Stimulated activated CD8-positive, alpha-beta memory T cell treated with anti-CD3 and anti-CD28 coated beads, Interleukin-2, amount 100 ng/mL, for 1 hour (primary cell): ENCODE data around the gene CTBP1.

Experiments used
- DNase-seq, 2 donors: peaks; one replicate each; pipeline ENCODE4 v3.0.0-alpha.2; 2020; ENCODE audit warnings: low read depth in 2 of 2

Gene CTBP1

DNA sequence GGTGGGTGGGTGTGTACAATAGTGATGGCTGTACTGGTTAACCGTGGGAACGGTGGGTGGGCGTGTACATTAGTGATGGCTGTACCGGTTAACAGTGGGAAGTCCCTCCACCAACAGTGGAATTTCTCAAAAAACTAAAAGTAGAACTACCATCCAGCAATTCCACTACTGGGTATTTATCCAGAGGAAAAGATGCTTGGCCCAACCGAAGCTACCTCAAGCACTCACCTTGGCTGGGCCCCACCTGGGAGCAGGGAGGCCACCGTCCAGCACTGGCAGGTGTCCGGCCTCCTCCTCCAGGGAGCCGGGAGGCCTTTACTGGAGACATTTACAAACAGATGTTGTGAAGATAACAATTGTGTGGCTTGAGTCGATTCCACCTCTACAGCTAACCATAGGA lies 34.8 kb upstream of the CTBP1 start:
- DNase-seq, result no peak

DNA sequence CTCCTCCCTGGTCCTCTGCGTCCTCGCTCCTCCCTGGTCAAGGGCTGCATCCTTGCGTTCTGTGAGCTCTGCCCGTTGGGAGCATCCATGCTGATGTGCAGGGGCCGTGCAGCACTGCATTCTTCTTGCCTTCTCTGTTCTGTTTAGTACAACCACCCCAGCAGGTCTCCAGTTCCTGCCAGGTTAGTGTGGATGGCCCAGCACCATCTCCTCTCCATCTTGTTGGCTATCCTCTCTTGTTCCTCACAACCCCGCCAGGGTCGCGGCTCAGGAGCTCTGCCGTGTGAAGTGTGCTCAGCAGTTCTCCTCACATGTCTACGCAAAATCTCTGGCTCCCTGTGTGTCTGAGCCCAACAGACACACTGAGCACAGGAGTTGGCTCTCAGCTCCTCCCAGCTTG lies 30.3 kb upstream of the CTBP1 start:
- no peak for DNase-seq

DNA sequence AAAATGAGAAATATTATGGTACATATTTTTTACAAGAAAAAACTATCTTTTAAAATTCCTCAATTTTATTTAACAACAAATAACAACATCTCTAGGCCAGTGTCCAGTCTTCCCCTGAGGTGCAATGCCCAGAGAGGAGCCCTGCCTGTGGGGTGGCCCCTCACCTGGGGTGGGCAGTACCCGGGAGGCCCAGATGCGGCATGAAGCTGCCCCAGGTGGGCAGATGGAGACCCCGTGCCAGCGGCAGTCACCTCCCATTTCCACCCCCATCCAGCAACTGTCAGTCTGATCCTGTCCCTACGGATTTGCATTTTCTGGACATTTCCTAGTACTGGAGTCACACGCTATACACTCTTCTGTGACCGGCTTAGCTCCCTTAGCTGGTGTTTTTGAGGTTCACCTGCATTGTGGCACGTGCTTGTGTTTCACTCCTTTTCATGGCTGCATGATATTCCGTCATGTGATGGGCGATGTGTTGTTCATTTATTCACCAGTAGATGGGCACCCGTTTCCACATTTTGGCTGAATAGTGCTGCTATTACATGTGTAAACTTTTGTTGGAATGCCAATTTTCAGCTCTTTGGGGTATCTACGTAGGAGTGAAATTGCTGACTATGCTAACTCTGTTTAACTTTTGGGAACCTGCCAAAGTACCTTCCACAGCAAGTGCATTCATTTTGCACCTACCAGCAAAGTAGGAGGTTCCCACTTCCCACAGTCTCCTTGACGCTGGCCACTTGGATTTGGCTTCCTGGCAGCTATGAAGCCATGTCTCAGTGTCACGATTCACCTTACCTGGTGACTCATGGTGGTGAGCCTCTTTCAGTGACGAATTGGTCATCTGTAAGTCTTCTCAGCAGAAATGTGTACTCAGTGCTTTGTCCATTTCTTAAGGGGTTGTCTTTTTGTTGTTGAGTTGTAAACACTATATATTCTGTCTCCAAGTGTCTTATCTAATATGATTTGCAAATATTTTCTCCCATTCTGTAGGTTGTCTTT lies 29.0 kb upstream of the CTBP1 start:
- no peak for DNase-seq

DNA sequence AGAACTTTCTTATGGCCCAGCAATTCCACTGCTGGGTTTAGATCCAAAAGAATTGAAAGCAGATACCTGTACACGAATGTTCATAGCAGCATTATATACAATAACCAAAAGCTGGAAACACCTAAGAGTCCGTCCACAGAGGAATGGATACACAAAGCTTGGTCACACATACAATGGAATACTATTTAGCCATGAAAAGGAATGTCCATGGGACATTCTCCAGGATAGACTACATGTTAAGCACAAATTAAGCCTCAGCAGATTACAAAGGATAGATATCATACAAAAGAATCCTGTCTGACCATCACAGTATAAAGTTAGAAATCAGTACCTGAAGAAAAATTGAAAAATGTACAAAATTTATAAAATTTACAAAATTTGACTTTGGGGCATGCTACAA lies 28.1 kb upstream of the CTBP1 start:
- DNase-seq, result no peak

DNA sequence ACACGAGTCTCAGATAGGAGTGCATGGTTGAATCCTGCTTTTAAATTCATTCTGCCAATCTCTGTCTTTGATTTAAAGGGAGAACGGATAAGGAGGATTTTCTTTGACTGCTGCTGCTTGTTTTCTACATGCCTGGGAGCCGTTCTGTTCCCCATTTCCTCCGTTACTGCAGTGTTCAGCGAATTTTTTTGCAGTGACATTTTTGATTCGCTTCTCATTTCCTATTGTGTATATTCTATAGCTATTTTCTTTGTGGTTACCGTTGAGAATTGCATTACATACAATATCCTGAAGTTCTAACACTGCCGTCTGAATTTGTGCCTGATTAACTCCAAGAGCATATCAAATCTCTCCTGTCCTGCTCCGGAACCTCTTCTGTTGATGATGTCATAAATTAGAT lies 25.9 kb upstream of the CTBP1 start:
- DNase-seq, result no peak

DNA sequence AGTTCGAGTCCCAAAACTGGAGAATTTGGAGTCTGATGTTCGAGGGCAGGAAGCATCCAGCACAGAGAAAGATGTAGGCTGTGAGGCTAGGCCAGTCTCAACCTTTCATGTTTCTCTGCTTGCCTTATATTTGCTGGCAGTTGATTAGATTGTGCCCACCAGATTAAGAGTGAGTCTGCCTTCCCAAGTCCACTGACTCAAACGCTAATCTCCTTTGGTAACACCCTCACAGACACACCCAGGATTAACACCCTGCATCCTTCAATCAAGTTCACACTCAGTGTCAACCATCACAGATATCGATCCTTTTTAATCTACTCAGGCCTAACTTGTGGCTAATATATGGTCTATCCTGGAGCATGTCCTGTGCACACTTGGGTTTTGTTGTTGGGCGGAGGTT lies 22.8 kb upstream of the CTBP1 start:
- no peak for DNase-seq

DNA sequence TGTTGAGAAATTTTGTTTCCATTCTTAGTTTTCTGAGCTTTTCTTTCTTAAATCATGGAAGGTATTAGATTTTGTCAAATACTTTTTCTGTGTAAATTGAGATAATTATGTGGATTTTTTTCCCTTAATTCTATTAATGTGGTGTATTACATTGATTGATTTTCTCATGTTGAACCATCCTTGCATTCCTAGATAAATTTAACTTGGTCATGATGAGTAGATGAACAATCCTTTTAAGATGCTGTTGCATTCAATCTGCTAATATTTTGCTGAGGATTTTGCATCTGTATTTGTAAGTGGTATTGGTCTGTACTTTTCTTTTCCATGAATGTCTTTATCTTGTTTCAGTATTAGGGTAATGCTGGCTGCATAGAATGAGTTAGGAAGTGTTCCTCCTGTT lies 20.3 kb upstream of the CTBP1 start:
- DNase-seq, result no peak

DNA sequence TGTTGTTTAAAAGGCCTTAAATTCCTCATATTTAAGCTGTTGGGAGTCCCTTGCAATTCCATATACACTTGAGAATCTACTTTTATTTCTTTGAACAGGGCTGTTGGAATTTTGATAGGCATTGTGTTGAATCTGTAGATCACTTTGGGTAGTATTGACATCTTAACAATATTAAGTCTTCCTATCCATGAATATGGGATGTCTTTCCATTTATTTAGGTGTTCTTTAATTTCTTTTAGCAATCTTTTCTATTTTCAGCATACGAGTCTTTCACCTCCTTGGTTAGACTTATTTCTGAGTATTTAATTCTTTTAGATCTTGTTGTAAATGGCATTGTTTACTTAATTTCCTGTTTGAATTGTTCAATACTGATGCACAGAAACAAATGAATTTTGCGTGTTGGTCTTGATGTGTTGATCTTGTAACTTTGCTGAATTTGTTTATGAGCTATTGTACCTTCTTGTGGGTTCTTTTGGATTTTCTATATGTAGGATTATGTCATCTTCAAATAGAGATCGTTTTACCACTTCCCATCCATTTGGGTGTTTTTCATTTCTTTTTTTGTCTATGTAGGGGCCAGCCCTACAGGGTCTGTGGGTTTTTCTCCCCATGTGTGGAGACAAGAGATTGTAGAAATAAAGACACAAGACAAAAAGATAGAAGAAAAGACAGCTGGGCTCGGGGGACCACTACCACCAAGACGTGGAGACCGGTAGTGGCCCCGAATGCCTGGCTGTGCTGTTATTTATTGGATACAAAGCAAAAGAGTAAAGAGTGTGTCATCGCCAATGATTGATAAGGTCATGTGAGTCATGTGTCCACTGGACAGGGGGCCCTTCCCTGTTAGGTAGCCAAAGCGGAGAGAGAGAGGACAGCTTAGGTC lies 18.2 kb upstream of the CTBP1 start:
- no peak for DNase-seq

DNA sequence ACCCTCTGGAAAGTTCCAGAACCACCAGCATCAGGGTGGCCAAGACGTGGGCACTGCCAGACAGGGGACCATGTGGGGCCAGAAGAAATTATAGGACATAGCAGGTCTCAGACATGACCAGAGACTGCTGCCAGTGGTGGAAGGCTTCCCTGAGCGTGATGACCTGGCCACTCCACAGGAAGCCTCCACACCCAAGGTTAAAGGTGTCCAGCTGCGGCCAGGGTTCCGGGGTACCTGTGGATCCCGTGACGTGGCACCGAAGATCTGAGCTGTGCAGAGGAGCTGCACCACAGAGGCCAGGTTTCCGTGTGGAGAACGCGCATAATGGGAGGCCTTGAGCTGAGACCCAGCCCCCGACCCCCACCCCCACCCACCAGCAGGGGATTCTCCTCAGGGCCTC lies 16.4 kb upstream of the CTBP1 start:
- no peak for DNase-seq

DNA sequence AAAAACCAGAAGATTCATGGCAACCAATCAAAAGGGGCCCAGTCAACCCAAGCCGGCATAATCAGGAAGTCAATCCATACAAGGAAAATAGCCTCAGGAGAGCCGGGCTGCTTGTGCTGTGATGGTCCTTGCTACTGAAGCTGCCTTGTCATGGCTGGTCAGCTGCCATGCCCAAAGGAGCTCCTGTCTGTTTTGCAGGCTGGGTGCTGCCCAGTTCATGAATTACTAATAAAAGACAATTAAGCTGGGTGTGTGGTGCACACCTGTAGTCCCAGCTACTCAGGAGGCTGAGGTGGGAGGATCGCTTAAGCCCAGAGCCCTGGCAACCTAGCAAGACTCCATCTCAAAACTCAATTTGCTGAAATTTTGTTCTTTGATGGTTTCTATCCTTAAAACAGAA lies 16.0 kb upstream of the CTBP1 start:
- no peak for DNase-seq

DNA sequence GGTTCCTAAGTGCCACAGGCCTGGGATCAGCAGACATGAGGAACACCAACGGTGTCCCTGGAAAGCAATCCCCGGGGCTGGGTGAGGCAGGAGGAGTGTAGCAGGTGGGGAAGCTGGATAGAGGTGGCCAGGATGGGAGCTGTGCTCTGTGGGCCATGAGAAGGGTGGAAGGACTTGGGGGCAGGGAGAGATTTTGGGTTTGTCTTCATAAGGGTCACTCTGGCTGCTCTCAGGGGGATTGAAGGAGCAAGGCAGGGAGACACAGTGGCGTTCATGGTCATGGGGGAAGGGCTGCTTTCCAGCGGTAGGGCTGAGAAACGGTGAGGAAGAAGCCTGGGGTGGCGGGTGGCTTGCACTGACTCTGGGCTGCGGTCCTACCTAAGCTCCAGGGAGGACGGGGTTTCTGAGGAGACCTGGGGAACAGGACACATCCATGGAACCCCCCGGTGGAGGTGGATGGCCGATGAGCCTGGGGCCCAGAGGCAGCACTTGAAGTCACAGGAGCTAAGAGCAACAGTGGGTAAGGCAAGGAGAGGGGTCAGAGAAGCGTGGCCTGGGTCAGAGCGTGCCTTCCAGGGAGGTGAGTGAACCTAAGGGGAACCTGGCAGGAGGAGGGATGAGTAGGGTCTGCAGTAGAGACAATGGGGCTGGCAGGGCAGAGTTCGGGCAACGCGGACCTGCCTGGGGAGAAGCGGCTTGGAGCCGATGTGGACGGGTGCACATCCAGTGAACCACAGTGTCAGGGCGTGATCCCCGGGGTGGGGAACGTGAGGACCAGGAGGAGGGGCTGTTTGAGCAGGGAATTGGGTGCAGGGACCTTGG lies 12.4 kb upstream of the CTBP1 start:
- no peak for DNase-seq

DNA sequence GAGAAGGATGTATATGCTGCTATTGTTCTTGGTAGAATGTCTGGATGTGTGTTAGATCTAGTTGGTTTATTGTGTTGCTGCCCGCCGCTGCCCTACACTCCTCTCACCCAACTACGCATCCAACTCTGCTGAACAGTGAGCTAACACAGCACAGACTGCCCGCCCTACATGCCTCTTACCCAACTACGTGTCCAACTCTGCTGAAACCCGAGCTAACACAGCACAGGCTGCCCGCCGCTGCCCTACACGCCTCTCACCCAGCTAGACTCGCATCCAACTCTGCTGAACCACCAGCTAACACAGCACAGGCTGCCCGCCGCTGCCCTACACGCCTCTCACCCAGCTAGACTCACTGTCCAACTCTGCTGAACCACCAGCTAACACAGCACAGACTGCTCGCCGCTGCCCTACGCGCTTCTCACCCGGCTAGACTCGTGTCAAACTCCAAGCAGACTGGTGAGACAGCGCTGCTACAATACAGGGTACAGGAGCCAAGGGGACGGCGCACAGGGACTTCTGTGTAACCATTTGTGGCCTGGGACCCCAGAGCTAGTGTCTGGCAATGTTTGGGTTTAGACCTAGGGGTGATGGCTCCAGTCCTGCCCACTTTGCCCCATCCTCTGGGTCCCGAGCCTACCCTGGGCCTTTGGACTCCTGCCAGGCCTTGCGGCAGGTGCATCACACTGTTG lies 11.6 kb upstream of the CTBP1 start:
- no peak for DNase-seq

DNA sequence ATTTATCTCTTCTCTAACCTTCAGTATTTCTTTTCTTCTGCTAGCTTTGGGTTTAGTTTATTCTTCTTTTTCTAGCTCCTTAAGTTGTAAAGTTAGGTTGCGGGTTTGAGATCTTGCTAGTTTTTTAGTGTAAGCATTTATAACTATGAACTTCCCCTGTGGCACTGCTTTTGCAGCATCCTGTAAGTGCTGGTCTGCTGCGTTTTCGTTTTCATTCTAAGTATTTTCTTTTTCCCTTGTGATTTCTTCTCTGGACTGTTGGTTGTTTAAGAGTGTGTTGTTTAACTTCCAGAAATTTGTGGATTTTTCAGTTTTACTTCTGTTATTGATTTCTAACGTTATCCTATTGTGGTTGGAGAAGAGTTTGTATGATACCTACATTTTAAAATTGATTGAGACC lies 11.0 kb upstream of the CTBP1 start:
- no peak for DNase-seq

DNA sequence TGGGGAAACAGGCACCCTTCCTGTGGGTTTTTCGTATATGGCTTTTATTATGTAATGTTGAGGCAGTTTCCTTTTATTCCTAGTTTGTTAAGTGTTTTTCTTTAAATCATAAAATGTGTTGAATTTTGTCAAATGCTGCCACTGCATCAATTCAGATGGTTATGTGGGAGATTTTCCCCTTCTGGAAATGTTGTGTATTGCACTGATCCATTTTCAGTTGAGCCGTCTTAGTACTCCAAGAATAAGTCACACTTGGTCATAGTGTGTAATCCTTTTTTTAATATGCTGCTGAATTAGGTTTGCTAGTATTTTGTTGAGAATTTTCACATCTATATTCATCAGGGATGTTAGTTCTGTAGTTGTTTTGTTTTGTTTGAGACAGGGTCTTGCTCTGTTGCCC lies 9.5 kb upstream of the CTBP1 start:
- no peak for DNase-seq

DNA sequence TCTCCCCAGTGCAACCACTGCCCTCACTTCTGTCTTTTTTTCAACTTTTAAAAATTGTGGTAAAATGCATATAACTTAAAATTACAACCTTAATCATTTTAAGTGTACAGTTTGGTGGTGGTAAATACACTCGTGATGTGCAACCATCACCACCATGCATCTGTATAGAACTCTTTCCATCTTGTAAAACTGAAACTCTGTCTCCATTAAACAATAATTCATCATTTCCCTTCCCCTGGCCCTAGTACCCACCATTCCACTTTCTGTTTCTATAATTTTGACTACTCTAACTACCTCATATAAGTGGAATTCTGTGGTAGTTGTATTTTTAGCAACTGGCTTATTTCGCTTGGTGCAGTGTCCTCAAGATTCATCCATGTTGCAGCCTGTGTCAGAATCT lies 6.8 kb upstream of the CTBP1 start:
- DNase-seq, result no peak

DNA sequence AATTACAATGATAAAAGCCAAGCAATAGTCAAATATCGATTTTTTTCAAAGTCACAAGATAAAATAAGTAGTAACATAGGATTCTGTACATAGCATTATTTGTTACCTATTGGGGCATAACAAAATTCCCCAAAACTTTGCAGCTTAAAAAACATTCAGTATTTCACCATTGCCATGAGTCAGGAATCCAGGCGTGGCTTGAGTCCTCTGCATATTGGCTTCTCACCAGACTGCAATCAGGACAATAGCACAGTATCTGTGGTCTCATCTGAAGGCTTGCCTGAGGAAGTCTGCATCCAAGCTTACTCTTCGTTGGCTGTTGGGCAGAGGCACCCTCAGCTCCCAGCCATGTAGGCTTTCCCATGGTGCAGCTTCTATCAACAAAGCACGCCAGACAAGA lies 6.2 kb upstream of the CTBP1 start:
- no peak for DNase-seq

DNA sequence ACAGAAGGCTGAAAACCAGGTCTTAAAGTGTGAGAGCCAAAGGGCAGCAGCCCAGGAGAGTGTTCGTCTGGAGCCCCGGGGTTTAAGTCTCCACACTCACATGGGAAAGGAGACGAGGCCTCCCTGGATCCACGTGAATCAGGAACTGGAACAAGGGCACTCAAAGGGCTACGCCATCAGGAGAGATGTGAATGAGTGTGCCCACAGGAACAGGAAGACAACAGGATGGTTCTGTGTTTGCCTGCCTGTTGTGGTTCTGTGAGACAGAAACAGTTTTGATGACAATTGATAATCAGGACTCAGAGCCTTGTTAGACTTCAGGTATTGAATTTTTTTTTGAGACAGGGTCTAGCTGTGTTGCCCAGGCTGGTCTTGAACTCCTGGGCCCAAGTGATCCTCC lies 4.9 kb upstream of the CTBP1 start:
- no peak for DNase-seq

DNA sequence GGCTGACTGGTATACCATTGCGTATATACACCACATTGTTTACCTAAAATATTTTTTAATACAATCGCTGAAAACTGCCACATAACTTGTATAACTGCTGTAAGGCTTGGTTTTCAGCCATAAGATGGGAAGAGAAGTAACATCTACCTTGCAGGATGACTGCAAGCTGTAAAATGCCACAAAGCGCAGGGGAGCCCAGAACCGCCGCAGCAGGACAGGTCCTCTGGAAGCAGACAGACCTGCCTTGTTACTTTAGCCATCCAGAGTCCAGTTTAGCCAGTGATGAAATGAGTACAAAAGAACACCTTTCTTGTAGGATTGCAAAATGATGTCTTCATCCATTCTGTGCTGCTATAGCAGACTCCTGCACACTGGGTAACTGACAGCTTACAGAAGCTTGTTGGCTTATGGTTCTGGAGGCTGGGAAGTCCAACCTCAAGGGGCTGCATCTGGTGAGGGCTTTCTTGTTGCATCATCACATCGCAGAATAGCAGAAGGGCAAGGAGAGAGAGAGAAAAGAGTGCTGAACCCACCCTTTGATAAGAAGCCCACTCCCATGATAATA lies 4.1 kb upstream of the CTBP1 start:
- DNase-seq, result no peak

DNA sequence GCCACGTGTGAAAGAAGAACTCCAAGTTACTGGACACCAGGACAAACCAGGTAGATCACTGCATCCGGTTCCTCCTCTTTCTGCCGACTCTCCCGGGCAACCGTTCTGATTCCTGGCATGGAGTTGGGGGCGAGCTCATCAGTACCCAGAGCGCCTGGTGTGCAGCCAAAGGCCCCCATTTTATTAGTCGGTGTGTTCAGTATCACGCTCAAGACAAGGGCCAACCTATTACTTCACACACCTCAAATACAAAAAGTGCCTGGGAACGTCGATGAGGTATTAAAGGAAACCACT lies 2.8 kb upstream of the CTBP1 start:
- no peak for DNase-seq

DNA sequence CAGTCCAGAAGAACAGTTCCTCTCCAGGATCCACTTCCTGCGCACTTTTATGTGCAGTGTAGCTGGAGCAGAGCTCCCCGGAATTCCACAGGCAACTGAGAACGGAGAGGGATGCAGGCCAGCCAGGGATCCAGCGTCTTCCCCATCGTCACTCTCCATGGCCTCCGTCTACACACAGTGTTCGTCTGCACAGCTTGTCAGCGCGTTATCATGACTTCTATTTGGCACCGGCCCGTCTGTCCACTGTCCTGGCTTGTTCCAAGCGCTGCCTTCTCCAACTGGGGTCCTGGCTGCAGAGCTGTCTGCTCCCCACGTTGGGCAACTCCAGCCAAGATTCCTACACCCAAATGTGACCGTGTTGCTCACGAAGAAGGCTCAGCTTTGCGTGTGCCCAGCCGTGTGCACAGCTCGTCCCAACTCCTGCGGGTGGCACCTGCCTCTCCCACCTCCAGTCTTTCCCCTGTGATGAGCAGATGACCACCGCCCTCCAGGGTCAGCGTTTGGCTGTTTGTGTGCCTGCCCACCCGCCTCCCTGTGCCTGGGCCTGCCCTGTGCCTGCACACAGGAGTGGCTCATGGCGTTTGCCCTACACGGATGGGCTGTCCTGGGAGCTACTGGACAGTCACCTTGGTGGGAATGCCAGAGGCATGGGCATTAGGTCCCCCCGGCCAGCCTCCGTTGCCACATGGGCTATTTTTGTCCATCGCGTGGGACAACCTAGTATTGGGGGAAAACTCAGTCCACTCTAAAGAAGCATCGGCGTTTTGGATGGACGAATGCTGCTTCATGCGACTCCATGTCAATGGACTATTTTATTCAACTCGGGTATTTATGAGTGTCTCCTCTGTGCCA lies 2.2 kb upstream of the CTBP1 start:
- no peak for DNase-seq

DNA sequence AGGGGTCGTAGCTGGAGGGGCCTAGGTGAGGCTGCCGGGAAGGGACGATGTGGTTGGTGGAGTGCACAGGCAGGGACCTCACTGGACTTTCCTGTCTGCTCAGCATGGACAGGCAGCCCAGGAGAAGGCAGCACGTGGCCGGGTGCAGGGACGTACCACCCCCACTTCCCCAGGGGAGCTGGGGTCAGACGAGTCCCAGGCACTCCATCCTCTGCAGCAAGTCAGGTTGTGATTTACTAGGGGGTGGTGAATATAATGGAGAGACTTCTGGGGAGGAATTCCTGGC lies 1.5 kb upstream of the CTBP1 start:
- DNase-seq, result no peak
